EL (cell line): ENCODE results near the gene HRK.
A peak's percentile ranks its signal among the peaks of the same experiment; 100 is the strongest.

Source experiments
- DNase-seq: peaks from one replicate; pipeline ENCODE4 v3.0.0-alpha.2; 2016

HRK gene

DNA sequence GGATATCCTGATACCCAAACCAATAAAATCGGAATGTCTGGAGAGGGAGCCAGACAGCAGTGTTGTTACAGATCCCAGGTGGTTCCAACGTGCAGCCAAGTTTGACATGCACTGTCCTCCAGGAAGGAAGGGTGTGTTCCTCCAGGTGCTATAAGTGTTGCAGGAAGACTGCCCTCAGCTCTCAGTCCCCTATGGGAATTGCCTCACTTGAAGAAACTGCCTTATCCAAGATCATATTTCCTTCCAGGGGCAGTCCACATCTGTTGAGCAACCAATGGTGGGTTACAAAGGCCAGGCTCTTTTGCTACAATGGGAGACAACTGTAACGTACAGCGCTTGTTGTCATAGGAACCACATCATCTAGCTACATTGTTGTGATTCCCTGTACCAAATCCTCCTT is 16.2 kb upstream of the HRK start:
- no peak for DNase-seq

DNA sequence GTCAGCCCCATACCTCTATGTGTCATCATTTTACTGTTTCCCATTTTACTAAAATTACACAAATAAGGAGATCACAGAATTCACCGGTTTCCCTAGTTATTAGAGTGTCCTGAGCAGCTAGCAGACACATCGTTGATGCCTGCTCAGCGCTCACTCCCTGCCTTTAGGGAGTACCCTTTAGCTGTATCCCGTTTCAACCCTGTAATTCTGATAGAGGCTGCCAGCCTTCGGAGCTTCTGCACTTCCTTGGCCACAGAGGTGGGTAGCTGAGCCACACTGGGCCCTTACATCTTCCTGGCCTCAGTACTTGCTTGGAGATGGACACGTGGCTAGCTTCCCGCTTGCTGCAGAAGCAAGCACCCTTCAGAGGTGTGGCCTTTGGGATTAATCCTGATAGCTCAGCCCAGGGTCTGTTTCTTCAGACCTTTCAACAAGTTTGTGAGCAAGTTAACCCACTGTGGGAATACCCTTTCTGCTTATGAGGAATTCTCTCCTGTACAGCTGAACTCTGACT is 15.2 kb upstream of the HRK start:
- no peak for DNase-seq

DNA sequence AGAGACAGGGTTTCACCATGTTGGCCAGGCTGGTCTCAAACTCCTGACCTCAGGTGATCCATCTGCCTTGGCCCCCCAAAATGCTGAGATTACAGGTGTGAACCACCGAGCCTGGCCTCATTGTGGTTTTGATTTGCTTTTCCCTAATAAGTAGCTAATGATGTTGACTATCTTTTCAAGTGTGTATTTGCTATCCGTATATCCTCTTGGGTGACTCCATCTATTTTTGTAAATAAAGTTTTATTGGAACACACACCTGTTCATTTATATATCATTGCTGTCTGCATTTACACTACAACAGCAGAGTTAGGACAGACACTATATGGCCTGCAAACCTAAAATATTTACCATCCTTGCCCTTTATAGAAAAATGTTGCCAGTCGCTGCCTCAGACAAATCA is 13.7 kb upstream of the HRK start:
- DNase-seq: no peak

DNA sequence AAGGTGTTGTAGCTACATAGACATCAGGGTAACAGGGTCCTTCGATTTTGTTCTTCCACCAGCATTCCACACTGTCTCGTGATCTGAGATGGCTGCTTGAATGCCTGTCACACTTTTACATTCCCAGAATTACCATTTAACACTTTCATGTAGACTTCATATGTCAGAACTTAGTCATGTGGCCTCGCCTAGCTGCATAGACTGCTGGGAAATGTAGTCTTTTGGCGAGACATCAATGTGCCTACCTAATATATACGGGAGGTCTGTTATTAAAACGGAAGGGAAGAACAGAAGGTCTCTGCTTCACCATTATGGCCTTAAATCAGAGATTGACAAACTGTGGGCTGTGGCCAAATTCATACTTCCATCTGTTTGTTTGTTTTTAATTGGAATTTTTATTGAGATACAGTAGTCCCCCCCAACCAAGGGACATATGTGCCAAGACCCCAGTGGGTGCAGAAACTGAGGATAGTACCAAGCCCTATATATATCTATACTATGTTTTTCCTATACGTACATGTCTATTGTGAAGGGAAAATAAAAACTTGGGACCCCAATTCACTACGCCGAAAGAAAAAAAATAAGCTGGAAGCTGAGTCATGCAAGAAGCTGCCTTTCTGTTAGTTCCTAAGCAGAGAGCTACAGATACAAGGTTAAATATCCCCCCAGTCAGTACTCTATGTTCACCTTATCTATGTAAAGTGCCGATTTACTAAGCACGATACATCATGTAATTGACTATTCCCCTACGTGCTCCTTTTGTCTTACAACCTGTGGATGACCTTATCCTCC is 11.3 kb upstream of the HRK start:
- DNase-seq: peak; percentile 11

DNA sequence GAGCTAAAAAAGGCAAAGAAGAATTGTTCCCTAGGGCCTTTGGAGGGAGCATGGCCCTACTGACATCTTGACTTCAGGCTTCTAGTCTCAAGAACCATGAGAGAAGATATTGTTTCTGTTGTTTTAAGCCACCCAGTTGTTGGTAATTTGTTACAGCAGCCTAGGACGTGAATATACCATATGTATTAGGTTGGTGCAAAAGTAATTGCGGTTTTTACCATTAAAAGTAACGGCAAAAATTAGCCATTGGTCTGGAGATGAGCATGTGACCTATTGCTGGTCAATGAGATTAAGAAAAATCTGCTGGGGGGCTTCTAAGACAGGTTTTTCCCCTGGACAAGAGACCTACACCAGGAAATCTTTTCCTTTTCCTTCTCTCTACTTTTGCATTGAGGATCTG is 9.8 kb upstream of the HRK start:
- DNase-seq: no peak

DNA sequence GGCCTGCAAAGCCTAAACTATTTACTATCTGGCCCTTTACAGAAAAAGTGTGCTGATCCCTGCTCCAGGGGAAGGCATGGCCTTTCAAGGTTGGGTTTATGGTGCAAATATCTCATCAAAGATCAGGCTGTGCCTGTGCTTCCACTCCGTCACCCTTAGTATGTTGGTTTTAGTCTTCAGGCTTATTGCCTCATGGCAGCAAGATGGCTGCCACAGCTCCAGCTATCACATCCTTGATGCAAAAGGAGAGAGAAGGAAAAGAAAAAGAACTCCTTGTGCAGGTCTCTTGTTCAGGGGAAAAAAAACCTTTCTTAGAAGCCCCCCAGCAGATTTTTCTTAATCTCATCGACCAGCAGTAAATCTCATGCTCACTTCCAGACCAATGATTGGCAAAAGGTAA is 9.1 kb upstream of the HRK start:
- no peak for DNase-seq

DNA sequence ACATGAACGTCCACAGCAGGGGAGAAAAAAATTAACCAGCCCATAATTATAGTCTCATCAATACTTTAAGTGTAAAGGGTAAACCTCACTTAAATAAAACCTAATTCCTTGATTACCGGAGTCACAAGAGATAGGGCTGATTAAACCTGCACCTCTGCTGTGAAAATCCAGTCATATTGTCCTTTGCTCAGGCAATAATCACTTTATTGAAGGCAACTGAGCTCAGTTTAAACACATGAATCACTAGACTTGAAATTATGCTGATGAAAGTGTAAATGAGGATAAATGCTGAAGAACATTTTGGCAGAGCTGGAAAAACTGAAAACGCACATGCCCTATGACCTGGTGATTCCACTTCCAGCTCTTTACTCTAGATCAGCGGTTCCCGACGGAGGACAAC is 6.7 kb upstream of the HRK start:
- no peak for DNase-seq

DNA sequence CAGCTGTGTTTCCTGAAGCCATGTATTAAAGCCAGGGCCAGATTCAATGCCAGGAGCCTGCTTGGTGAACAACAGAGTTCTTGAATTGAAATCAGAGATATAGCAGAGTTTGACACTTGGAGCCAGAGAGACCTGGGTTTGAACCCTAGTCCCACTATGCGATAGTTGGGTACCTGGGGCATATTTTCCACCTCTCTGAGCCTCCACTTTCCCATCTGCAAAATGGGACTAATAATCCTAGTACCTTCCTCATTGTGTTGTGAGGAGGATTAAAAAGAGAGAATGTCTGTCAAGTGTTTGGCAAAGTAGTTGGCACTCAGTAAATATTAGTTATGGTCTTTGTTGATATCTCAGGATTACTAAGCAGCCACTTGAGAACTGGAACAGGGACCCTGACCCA is 6.0 kb upstream of the HRK start:
- no peak for DNase-seq

DNA sequence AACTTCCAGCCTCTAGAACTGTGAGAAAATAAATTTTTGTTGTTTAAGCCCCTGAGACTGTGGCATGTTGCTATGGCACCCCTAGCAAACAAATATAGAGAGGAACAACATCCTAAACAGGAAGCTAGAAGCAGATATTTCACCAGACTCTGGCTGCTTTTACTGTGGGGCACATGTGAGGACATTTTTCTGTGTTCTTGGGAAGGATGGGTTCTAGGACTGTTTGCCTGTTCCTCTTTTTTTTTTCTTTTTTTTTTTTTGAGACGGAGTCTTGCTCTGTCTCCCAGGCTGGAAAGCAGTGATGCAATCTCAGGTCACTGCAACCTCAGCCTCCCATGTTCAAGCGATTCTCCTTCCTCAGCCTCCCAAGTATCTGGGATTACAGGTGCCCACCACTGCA is 4.2 kb upstream of the HRK start:
- no peak for DNase-seq

DNA sequence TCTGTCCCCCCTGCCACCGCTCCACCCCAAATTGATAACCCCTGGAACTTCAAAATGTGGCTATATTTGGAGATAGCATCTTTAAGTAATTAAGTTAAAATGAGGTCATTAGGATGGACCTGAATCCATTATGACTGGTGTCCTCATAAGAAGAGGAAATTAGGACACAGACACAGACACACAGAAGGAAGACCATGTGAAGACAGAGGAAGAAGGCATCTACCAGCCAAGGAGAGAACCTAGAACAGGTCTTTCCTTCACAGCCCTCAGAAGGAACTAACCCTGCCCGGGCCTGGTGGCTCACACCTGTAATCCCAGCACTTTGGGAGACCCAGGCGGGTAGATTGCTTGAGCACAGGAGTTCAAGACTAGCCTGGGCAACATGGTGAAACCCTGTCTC is 3.6 kb upstream of the HRK start:
- DNase-seq: no peak

DNA sequence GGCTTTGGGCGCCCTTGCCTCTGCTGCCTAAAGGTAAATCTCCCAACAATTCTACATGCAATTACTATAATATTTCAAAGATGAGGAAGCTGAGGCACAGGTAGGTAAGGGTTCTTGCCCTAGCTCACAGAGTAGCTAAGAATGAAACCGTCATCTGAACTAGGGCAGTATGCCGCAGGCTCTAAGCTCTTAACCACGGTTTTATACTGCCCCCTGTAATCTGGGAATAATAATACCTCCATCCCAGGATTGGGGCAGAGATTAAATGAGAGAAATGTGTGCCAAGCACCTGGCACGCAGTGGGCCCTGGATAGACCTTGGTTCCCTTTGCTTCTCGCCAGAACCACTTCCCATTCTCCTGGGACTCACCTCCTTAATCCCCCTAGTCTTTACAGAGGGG is 1.5 kb upstream of the HRK start:
- peak; percentile 59 for DNase-seq

DNA sequence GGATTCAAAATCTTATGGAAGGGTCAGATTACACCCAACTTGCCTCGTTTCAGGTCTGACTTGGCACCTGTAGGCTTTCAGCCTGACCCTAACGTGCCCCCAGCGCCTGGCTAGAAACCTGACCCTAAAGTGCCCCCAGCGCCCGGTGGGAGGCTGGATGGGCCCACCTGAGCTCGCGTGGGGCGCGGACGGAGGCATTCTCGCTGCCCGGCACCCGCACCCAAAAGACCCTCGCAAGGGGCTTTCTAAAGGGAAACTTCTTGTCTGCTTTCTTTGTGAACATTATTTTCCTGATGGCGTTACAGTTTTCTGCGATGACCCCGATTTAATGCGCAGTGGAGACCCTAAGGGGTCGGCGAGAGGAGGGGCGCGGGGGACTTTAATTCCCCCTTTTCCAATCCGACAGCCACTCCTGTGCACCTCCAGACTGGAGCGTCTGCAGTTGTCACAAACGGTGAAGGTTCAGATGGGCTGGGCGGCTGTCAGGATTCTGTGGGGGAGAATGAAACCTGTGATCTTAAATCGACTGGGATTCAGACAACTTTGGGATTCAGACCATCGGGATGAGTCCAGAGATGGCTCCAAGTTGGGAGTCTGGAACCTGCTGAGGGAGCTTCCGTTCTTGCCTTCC is 751 bp upstream of the HRK start:
- peak; percentile 8 for DNase-seq

DNA sequence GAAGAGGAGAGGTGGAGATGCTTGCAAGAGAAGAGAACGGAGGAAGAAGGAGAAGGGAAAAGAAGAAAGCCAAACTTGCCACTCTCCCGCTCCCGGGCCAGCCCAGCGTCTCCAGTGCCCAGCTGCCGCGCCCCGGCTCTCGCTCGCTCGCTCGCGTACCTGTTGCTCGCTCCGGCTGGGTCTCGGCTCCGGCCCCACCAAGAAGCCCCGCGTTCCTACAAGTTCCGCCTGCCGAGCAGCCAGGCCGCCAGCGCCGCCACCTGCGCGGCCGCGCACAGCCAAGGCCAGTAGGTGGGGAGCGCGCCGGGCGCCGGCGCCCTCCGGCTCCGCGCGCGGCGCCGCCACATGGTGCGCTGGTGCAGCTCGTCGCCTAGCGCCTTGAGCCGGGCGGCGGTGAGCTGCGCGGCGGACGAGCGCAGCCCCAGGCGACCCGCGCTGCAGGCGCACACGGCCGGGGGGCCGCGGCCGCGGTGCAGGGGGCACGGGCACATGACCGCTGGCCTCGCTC is 370 bp downstream of the HRK start:
- DNase-seq: peak; percentile 56

DNA sequence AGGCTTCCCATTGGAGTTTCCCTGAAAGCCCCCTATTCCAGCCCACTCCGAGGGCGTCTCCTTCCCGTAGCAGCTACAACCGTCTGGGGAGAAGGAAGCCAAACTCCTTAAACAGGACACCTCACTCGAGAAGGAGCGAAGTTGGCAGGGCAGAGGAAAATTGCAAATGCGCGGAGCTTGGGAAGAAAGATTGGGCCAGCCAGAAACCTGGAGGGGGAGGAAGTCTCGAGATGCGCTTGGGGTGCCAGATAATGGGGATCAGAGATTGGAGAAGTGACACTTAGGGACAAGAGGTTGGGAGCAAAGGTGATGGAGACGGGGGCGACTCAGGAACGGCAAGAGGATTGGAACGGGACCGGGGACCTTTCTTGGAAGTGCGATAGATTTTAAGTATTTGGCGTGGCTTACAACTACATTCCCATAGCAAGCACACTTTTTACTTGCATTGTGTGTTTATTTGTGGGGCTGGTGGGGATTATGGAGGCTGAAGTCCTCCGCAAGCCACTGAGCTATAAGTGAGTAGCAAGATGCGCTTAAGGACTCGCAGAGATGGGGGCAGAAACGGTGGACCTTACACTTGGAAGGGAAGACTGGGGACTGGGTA is 926 bp downstream of the HRK start:
- no peak for DNase-seq

DNA sequence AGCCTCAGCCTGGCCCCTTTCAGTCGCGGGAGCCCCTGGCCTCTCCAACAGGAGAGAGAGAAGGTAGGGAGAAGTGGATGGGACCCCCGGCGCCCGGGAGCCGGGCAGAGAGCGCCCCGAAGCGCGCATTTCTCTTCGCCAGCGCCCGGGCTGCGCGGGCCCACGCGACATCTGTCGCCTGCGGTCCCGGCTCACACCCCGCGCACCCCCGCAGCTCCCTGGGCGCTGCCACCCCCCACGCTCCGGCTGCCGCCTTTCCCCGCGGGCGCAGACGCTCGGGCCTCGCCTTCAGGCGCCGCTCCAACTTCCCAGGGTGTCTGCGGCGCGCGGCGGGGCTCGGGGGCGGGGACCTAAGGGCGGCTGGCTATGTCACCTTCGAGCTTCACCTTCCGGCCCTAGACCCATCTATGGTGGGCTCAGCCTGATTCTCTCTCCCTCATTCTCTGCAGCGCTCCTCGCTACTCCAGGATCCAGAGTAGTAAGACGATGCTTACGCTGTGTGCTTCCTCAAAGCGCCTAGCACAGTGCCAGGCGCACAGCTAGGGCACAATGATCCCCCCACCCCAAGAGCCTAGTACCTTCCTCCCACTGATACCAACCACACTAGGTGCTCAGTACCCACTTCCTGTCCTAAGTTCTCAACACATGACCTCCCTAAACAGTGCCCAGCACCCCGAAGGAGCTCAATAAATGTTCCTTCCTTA is 1.6 kb downstream of the HRK start:
- no peak for DNase-seq

DNA sequence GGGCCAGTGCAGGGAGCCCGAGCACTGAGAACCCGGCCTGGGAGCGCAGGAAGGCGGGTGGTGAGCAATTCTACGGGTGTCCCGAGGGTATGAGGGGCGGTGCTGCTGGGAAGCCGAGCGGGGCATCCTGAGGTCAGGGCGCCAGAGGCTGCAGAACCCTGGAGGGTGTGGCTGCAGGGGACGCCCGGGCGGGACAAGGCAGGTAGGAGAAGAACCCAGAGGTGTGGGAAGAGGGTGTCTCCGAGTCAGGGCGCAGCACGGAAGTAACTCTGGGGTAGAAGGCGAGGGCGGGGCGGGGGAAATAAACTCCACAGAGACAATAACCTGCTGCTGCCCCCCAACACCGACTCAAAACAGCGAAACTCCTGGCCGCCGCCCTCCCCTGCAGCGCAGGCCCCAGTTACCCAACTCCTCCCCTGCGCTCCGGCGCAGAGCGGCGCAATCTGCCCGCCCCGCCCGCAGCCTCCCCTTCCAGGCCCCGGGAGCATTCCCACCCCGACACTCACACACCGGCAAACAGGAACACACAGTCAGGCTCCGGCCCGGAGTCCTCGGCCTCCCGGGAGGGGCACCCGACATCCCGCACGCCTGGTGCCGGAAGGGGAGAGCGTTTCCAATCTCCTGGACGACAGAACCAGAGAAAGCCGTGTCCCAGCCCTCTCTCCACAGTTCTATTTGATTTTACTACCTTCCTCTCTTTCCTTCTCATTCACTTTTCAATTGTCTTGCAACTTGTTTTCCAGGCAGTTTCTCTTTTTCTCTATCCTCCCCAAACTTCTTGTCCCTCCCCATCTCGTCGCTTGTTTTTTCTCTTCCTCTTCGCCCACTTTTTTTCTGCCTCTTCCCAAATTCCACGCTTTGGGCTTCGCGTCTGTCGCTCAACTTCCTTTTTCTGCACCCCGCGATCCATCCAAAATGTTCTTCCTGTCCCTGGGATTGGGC is 2.4 kb downstream of the HRK start:
- DNase-seq: peak; percentile 38

DNA sequence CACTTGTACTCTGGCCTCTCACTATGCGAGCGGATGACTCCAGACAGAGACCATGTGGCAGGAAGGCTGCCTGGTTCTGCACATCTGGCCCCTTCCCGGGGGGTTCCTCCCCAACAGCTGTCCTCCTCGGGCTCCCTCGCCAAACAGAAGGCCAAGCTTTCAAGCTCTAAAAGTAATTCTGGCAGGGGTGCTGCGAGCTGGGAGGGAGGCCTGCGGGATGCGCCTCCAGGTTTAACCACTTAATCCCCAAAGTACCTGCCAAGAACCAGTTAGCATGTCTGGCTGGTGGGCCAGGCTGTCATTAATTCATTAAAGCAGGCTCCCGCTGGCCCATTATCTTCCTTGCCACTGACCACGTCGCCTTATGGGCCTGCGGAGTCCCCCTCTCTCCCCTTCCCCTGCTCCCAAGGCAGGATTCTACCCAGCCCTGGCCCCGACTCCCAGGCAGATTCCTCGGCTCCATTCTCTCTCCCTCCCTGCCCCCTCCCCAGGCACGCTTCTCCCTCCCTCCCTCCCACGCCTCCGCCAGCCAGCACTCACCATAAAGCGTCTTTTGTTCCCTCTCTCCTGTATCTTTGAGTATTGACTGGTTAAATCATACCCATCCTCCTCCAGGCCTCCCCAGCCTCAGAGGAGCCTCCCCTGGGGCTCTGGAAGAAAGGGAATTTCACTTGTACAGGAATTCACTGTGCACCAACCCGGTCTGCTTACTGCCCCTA is 4.9 kb downstream of the HRK start:
- DNase-seq: no peak

DNA sequence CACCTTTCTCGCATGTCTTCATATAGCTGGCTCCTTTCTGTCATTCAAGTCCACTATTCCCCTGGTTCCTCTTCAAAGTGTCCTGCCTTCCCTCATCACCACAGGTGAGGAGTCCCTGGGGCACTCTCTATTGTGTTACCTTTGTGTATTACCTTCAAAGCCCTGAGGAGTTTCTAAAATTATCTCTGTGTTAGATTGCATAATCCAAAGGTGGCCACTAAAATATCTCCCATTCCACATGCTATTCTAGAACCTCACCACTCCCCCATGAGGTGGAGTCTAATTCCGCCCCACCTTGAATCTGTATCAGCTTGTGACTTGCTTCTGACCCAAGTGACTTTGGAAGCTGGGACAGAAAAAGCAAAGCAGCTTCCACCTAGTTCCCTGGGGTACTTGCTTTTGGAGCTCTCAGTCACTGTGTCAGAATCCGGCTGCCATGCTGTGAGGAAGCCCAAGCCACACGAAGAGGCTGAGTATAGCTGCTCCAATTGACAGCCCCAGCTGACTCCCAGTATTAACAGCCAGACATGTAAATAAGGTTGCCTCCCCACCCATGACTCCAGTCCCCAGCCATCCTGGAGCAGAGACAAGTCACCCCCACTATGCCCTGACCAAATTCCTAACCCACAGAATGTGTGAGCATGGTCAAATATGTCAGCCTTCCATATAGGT is 6.8 kb downstream of the HRK start:
- DNase-seq: no peak

DNA sequence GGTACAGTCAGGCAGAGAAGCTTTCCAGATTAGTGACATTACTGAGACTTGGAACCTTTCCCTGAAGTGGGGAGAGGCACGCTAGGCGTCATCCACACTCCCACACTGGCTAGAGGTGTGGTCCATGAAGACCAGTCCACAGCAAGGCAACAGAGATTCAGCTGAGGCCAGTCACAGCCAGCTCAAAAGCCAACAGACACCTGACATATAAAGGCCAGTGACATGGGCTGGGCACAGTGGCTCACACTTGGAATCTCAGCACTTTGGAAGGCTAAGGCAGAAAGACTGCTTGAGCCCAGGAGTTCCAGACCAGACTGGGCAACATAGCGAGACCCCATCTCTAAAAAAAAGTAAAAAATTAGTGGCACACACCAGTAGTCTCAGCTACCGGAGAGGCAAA is 10.9 kb downstream of the HRK start:
- DNase-seq: no peak

DNA sequence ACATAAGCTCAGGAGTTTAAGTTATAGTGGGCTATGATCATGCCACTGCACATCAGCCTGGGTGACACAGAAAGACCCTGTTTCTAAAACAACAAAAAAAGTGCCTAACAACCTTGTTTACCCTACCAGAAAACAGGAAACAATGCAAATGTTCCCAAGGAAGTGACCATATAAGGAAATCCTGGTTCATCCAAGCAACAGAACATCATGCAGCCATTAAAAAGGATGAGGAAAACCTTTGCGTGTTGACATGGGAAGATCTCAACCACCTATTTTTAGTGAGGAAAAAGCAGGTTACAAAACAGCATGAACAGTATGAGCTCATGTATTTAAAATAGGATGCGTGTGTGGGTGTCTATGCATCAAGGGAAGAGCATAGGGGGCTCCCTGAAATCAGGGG is 13.7 kb downstream of the HRK start:
- DNase-seq: no peak
